HCT116 (cell line): ENCODE results near the gene ANKRD60. TPM values are rescaled to one million over a fixed set of nuclear protein-coding genes. Genes with fewer than 3 reads are reported as not detected.

Source experiments
- ATAC-seq: fragments of 200-7000 bp; cut with Tn5 transposase; 2 replicates; pipeline ENCODE4 v1.9.1; 2020; ENCODE audit warnings: mild to moderate bottlenecking, moderate library complexity
- BruUV-seq: library from RNA; stranded (reverse); fragments of 400-500 nt; replicated peaks from 2 replicates; lab custom pipeline; 2021; lab: Mats Ljungman, UMichigan
- CTCF ChIA-PET: fragments of 300-600 bp; sonication (Branson Sonifier 250); formaldehyde crosslinking; loops from one replicate; lab custom pipeline; 2021; ENCODE audit warnings: antibody characterized with exemption; lab: Charles Lee
- POLR2A ChIA-PET: fragments of 300-600, 350-600 bp; sonication (Branson Sonifier 250); formaldehyde crosslinking; loops from one replicate; lab custom pipeline; 2021; ENCODE audit warnings: antibody characterized with exemption; lab: Charles Lee
- RAD21 ChIA-PET, 2 experiments: fragments of 300-600 bp; sonication (Branson Sonifier 250); formaldehyde crosslinking; loops; one replicate each; lab custom pipeline; 2023; ENCODE audit warnings: low total read pairs in 2 of 2; ENCODE audit not compliant: uncharacterized antibody in 2 of 2, unreplicated experiment in 2 of 2, low non-redundant PET in 1 of 2; lab: Charles Lee
- DNase-seq: peaks from one replicate; pipeline ENCODE4 v3.0.0-alpha.2; 2010; ENCODE audit warnings: low read depth, low spot score
- H2AFZ ChIP-seq: fragments of 200-600 bp; shearing (Covaris generic), sonication (generic); 2 replicates; pipeline ENCODE4 v1.6.1; 2017; ENCODE audit warnings: low read depth, mixed run types, mixed read lengths, antibody characterized with exemption, low read length; ENCODE audit not compliant: poor library complexity, severe bottlenecking
- H3K27ac ChIP-seq: 2 replicates; pipeline ENCODE4 v1.5.1; 2012; ENCODE audit warnings: low read depth, low read length
- H3K27me3 ChIP-seq: fragments of 200-600 bp; sonication (generic); 2 replicates; pipeline ENCODE4 v1.6.1; 2016; ENCODE audit warnings: mixed run types, low read length, mixed read lengths; ENCODE audit not compliant: insufficient read depth
- H3K36me3 ChIP-seq, 2 experiments: fragments of 200-500 bp in 1 of 2; fragments of 200-600 bp in 1 of 2; sonication (Bioruptor generic) in 1 of 2; sonication (generic) in 1 of 2; 2 replicates each; pipeline versions ENCODE4 v1.5.1 to v1.6.1; 2014 to 2016; ENCODE audit warnings: low read length in 2 of 2, inconsistent platforms in 1 of 2, mixed read lengths in 1 of 2, mixed run types in 1 of 2; ENCODE audit not compliant: insufficient read depth in 2 of 2, control insufficient read depth in 1 of 2
- H3K4me1 ChIP-seq, 2 experiments: fragments of 200-600 bp in 1 of 2; sonication (generic) in 1 of 2; 2 replicates each; pipeline versions ENCODE4 v1.5.1 to v1.6.1; 2012 to 2017; ENCODE audit warnings: low read length in 2 of 2, inconsistent platforms in 1 of 2, mild to moderate bottlenecking in 1 of 2, mixed read lengths in 1 of 2, mixed run types in 1 of 2, moderate library complexity in 1 of 2; ENCODE audit not compliant: insufficient read depth in 2 of 2, control insufficient read depth in 1 of 2
- H3K4me2 ChIP-seq: fragments of 200-600 bp; sonication (generic); 2 replicates; pipeline ENCODE4 v1.6.1; 2017; ENCODE audit warnings: mixed run types, low read length, mixed read lengths
- H3K4me3 ChIP-seq, 2 experiments: fragments of 200-600 bp in 1 of 2; sonication (generic) in 1 of 2; replicated peaks in 1 of 2; 2 replicates each; pipeline ENCODE4 v1.5.1; 2011 to 2016; ENCODE audit warnings: low read length in 2 of 2, control low read depth in 1 of 2, low read depth in 1 of 2, mild to moderate bottlenecking in 1 of 2, mixed read lengths in 1 of 2, mixed run types in 1 of 2
- H3K79me2 ChIP-seq: fragments of 200-600 bp; sonication (generic); 2 replicates; pipeline ENCODE4 v1.6.1; 2017; ENCODE audit warnings: mild to moderate bottlenecking, mixed run types, low read length, moderate library complexity, mixed read lengths; ENCODE audit not compliant: insufficient read depth
- H3K9ac ChIP-seq: fragments of 200-600 bp; sonication (generic); 2 replicates; pipeline ENCODE4 v1.6.1; 2016; ENCODE audit warnings: low read length, mixed read lengths
- H3K9me2 ChIP-seq: fragments of 200-600 bp; sonication (generic), shearing (Covaris generic); 2 replicates; pipeline ENCODE4 v1.6.1; 2017; ENCODE audit warnings: mixed run types, mild to moderate bottlenecking, moderate library complexity; ENCODE audit not compliant: insufficient read depth
- H3K9me3 ChIP-seq, 2 experiments: fragments of 200-500 bp in 1 of 2; fragments of 200-600 bp in 1 of 2; sonication (Bioruptor generic) in 1 of 2; sonication (generic) in 1 of 2; 2 replicates each; pipeline ENCODE4 v1.6.1; 2014 to 2017; ENCODE audit warnings: low read length in 2 of 2, mixed read lengths in 2 of 2, inconsistent platforms in 1 of 2, low read depth in 1 of 2, mild to moderate bottlenecking in 1 of 2, mixed run types in 1 of 2, moderate library complexity in 1 of 2; ENCODE audit not compliant: control insufficient read depth in 1 of 2, insufficient read depth in 1 of 2
- H4K20me1 ChIP-seq: fragments of 200-600 bp; sonication (generic), shearing (Covaris generic); 2 replicates; pipeline ENCODE4 v1.6.1; 2017; ENCODE audit warnings: mixed run types, mild to moderate bottlenecking, moderate library complexity; ENCODE audit not compliant: insufficient read depth
- CBX3 ChIP-seq: IDR thresholded peaks from 2 replicates; pipeline ENCODE4 v1.6.1; 2012; ENCODE audit warnings: low read depth
- CEBPB ChIP-seq: IDR thresholded peaks from 2 replicates; pipeline ENCODE4 v1.6.1; 2012; ENCODE audit warnings: low read depth
- EGR1 ChIP-seq: IDR thresholded peaks from 2 replicates; pipeline ENCODE4 v1.6.1; 2012; ENCODE audit warnings: low read depth
- ELF1 ChIP-seq: IDR thresholded peaks from 2 replicates; pipeline ENCODE4 v1.6.1; 2012; ENCODE audit warnings: low read depth, borderline replicate concordance
- EZH2 ChIP-seq: fragments of 200-600 bp; sonication (generic); IDR thresholded peaks from 2 replicates; pipeline ENCODE4 v1.6.1; 2017; ENCODE audit warnings: antibody characterized with exemption, mixed run types
- FOSL1 ChIP-seq: IDR thresholded peaks from 2 replicates; pipeline ENCODE4 v1.6.1; 2012; ENCODE audit warnings: low read depth
- POLR2A ChIP-seq: IDR thresholded peaks from 2 replicates; pipeline ENCODE4 v1.7.0; 2011; ENCODE audit warnings: borderline replicate concordance; ENCODE audit not compliant: insufficient read depth, insufficient read length; ENCODE audit errors: extremely low read depth
- POLR2AphosphoS5 ChIP-seq: IDR thresholded peaks from 2 replicates; pipeline ENCODE4 v1.6.1; 2011; ENCODE audit warnings: mild to moderate bottlenecking, low read depth, low read length, moderate library complexity
- RAD21 ChIP-seq: IDR thresholded peaks from 2 replicates; pipeline ENCODE4 v1.6.1; 2012; ENCODE audit warnings: low read depth, mild to moderate bottlenecking
- SIN3A ChIP-seq: IDR thresholded peaks from 2 replicates; pipeline ENCODE4 v1.6.1; 2012; ENCODE audit warnings: low read depth
- SP1 ChIP-seq: IDR thresholded peaks from 2 replicates; pipeline ENCODE4 v1.6.1; 2012; ENCODE audit warnings: low read depth
- SRF ChIP-seq: IDR thresholded peaks from 2 replicates; pipeline ENCODE4 v1.6.1; 2012; ENCODE audit warnings: low read depth
- TCF7L2 ChIP-seq: IDR thresholded peaks from 2 replicates; pipeline ENCODE4 v1.7.0; 2011; ENCODE audit warnings: borderline replicate concordance, inconsistent platforms; ENCODE audit not compliant: insufficient read depth, insufficient read length; ENCODE audit errors: extremely low read depth
- YY1 ChIP-seq: IDR thresholded peaks from 2 replicates; pipeline ENCODE4 v1.6.1; 2011; ENCODE audit warnings: low read length, low read depth, moderate library complexity, mild to moderate bottlenecking; ENCODE audit not compliant: insufficient replicate concordance; ENCODE audit errors: extremely low read depth
- ZFX ChIP-seq: fragments of 450-650 bp; IDR thresholded peaks from 2 replicates; pipeline ENCODE4 v1.6.1; 2017
- ZNF274 ChIP-seq: fragments of 200-500 bp; sonication (Bioruptor generic); IDR thresholded peaks from 2 replicates; pipeline ENCODE4 v1.6.1; 2014; ENCODE audit warnings: mild to moderate bottlenecking, low read depth, low read length, inconsistent platforms
- intact Hi-C: fragments of 100-400 bp; cut with micrococcal nuclease; formaldehyde crosslinking; loops from 2 replicates; pipeline ENCODE4 v1.10.0; 2022
- total RNA-seq: library from RNA; stranded (reverse); gene quantifications from one replicate; pipeline ENCODE4 v1.2.1, GENCODE V29; 2021; ENCODE audit not compliant: unreplicated experiment
- TF ChIP-seq, protein P1 (sequence below), 3 experiments: fragments of 200-600 bp in 1 of 3; sonication (generic) in 1 of 3; IDR thresholded peaks in 2 of 3; conservative IDR thresholded peaks in 1 of 3; 2 replicates each; pipeline ENCODE4 v1.5.1; 2012 to 2017; ENCODE audit warnings: low read depth in 2 of 3, low read length in 2 of 3, antibody characterized with exemption in 1 of 3, borderline replicate concordance in 1 of 3, control low read depth in 1 of 3, mild to moderate bottlenecking in 1 of 3, mixed read lengths in 1 of 3, mixed run types in 1 of 3, moderate library complexity in 1 of 3; ENCODE audit not compliant: insufficient read depth in 1 of 3
- TF ChIP-seq, protein P2 (sequence below): IDR thresholded peaks from 2 replicates; pipeline ENCODE4 v1.6.1; 2012
- TF ChIP-seq, protein P3 (sequence below): IDR thresholded peaks from 2 replicates; pipeline ENCODE4 v1.6.1; 2012; ENCODE audit warnings: low read depth
- TF ChIP-seq, protein P4 (sequence below): IDR thresholded peaks from 2 replicates; pipeline ENCODE4 v1.6.1; 2012

ANKRD60 gene
- total RNA-seq, 1 experiment from 2014 or later, result not detected

DNA sequence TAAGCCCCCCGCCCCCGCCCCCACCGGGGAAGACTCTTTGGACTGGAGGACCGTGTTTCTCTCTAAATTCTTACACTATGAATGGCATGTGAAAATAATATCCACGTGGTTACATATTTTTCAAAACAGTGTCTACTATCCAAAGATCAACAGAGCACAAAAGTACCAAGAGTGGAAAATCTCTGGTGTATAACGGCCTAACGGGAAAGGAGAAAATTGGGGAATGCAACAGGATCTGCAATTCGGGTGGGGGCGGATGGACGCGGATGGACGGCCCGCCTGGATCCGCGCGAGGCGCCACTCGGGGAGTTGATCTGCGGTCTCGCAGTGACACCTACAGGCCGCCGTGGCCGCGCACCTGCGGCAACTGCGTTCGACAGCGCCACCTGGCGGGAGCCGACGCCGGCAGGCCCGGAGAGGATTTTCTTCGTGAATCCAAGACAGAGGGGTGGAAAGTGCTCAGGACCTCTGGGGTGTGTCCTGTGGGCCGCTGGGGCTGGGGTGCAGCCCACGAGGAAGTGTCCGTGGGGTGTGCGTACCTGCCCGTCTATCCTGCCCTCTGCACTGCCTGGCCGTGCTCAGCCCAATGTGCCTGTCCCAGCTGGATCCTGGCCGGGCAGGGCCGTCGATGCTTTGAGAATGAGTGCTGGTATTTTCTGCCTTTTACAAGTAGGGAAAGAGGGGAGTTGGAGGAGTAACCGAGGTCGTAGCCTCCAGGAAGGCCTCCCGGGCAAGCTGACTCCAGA is 18.6 kb downstream of the ANKRD60 start:
- Histone ChIP-seq H4K20me1 (no peaks in the 10 kb centered on the region), H3K4me2 (peak overlapping the region; percentile 36), H3K9ac (0 out of 2 replicates have a peak overlapping the region, but pooled peaks have one; percentile 4), H3K4me1 (no peaks in the 10 kb centered on the region), H3K36me3 (no peaks in the 10 kb centered on the region), H3K9me3 (no peaks in the 10 kb centered on the region), H3K9me2 (no peaks in the 10 kb centered on the region), H3K27me3 (no peaks in the 10 kb centered on the region), H3K4me3 (no peak overlapping the region), H3K79me2 (no peaks in the 10 kb centered on the region), H2AFZ (peak overlapping the region; percentile 94), H3K27ac (no peak overlapping the region)
- intact Hi-C loops, result loop anchor here (1.0 to 10.0 kb wide), 3 partner anchors 585 to 696 kb away; partner anchors contain the start of gene ZBP1
- no TSS peak for BruUV-seq
- DNase-seq (peak; percentile 52), ATAC-seq (peak; percentile 93)
- ChIA-PET CTCF (interaction anchor here (1.7 to 4.0 kb wide), 2 partner anchors 587 to 613 kb away, joined by 5 to 15 read pairs; no protein-coding TSS in a partner anchor), POLR2A (no interaction called here), RAD21 (interaction anchor here in 1 of 2 experiments (0.6 kb wide), 1 partner anchor 598 kb away, joined by 7 read pairs; no protein-coding TSS in a partner anchor)
- TF ChIP-seq SP1, result no peak
- TF ChIP-seq POLR2A, result no peak
- TF ChIP-seq, protein P1, sequence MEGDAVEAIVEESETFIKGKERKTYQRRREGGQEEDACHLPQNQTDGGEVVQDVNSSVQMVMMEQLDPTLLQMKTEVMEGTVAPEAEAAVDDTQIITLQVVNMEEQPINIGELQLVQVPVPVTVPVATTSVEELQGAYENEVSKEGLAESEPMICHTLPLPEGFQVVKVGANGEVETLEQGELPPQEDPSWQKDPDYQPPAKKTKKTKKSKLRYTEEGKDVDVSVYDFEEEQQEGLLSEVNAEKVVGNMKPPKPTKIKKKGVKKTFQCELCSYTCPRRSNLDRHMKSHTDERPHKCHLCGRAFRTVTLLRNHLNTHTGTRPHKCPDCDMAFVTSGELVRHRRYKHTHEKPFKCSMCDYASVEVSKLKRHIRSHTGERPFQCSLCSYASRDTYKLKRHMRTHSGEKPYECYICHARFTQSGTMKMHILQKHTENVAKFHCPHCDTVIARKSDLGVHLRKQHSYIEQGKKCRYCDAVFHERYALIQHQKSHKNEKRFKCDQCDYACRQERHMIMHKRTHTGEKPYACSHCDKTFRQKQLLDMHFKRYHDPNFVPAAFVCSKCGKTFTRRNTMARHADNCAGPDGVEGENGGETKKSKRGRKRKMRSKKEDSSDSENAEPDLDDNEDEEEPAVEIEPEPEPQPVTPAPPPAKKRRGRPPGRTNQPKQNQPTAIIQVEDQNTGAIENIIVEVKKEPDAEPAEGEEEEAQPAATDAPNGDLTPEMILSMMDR (IDR thresholded peaks at IDR 0.05 in 2 of 3, conservative IDR thresholded peaks at IDR 0.05 in 1 of 3; ENCODE audit: borderline replicate concordance in 1 of 3, insufficient read depth in 1 of 3, low read depth in 2 of 3, low read length in 2 of 3), result peak; percentile 100
- no peak for TF ChIP-seq FOSL1
- TF ChIP-seq ZNF274, result no peak
- TF ChIP-seq YY1, result peak; percentile 52
- TF ChIP-seq ELF1, result no peak
- TF ChIP-seq, protein P2, sequence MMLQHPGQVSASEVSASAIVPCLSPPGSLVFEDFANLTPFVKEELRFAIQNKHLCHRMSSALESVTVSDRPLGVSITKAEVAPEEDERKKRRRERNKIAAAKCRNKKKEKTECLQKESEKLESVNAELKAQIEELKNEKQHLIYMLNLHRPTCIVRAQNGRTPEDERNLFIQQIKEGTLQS, result no peak
- TF ChIP-seq RAD21, result peak; percentile 99
- no peak for TF ChIP-seq CBX3
- TF ChIP-seq SRF, result no peak
- TF ChIP-seq EZH2, result no peak
- TF ChIP-seq EGR1, result peak; percentile 46; the same call in 1 of the 2 replicates
- TF ChIP-seq, protein P3, sequence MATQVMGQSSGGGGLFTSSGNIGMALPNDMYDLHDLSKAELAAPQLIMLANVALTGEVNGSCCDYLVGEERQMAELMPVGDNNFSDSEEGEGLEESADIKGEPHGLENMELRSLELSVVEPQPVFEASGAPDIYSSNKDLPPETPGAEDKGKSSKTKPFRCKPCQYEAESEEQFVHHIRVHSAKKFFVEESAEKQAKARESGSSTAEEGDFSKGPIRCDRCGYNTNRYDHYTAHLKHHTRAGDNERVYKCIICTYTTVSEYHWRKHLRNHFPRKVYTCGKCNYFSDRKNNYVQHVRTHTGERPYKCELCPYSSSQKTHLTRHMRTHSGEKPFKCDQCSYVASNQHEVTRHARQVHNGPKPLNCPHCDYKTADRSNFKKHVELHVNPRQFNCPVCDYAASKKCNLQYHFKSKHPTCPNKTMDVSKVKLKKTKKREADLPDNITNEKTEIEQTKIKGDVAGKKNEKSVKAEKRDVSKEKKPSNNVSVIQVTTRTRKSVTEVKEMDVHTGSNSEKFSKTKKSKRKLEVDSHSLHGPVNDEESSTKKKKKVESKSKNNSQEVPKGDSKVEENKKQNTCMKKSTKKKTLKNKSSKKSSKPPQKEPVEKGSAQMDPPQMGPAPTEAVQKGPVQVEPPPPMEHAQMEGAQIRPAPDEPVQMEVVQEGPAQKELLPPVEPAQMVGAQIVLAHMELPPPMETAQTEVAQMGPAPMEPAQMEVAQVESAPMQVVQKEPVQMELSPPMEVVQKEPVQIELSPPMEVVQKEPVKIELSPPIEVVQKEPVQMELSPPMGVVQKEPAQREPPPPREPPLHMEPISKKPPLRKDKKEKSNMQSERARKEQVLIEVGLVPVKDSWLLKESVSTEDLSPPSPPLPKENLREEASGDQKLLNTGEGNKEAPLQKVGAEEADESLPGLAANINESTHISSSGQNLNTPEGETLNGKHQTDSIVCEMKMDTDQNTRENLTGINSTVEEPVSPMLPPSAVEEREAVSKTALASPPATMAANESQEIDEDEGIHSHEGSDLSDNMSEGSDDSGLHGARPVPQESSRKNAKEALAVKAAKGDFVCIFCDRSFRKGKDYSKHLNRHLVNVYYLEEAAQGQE, result no peak
- no peak for TF ChIP-seq POLR2AphosphoS5
- TF ChIP-seq, protein P4, sequence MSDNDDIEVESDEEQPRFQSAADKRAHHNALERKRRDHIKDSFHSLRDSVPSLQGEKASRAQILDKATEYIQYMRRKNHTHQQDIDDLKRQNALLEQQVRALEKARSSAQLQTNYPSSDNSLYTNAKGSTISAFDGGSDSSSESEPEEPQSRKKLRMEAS, result peak; percentile 73
- no peak for TF ChIP-seq SIN3A
- TF ChIP-seq ZFX, result no peak
- TF ChIP-seq TCF7L2, result peak; percentile 28
- TF ChIP-seq CEBPB, result no peak
